HG03565 (cell line): ENCODE data around the gene GCNT2.
"Not testable (repeated sequence)": the region's sequence is repeated elsewhere in the genome, so short reads cannot be mapped to it uniquely, and the experiment has no call there.

Experiments
- ATAC-seq: cut with Tn5 transposase; IDR thresholded peaks from one replicate; pipeline ENCODE4 v1.9.1; 2021; ENCODE audit warnings: mild to moderate bottlenecking, moderate library complexity; ENCODE audit not compliant: unreplicated experiment

GCNT2 gene

GRCh38 chr6:10599046-10599445, 77.9 kb downstream of the GCNT2 start:
- no peak for ATAC-seq

GRCh38 chr6:10600681-10601080, 79.5 kb downstream of the GCNT2 start:
- ATAC-seq: not testable (repeated sequence)

GRCh38 chr6:10603219-10603618, 82.1 kb downstream of the GCNT2 start:
- ATAC-seq: no peak

GRCh38 chr6:10609038-10609437, 87.9 kb downstream of the GCNT2 start:
- no peak for ATAC-seq

- ATAC-seq: no peak
Observed at GRCh38 chr6:10610289-10610688, 89.1 kb downstream of the GCNT2 start.

- no peak for ATAC-seq
Observed at GRCh38 chr6:10612161-10612560, 91.0 kb downstream of the GCNT2 start.

- ATAC-seq: no peak
Observed at GRCh38 chr6:10613077-10613476, 91.9 kb downstream of the GCNT2 start.

- ATAC-seq: no peak
Observed at GRCh38 chr6:10613723-10614122, 92.6 kb downstream of the GCNT2 start.

GRCh38 chr6:10615675-10616074, 94.5 kb downstream of the GCNT2 start:
- ATAC-seq: no peak

GRCh38 chr6:10616266-10616665, 95.1 kb downstream of the GCNT2 start:
- ATAC-seq: not testable (repeated sequence)

- no peak for ATAC-seq
Observed at GRCh38 chr6:10617008-10617696, 96.0 kb downstream of the GCNT2 start.

GRCh38 chr6:10618409-10618808, 97.3 kb downstream of the GCNT2 start:
- ATAC-seq: no peak

- no peak for ATAC-seq
Observed at GRCh38 chr6:10621213-10621612, 100.1 kb downstream of the GCNT2 start.

GRCh38 chr6:10621847-10622246, 100.7 kb downstream of the GCNT2 start:
- ATAC-seq: no peak

- no peak for ATAC-seq
Observed at GRCh38 chr6:10624836-10625235, 103.7 kb downstream of the GCNT2 start.

- ATAC-seq: peak; percentile 66
Observed at GRCh38 chr6:10626154-10626741, 105.1 kb downstream of the GCNT2 start.

GRCh38 chr6:10627800-10628199, 106.6 kb downstream of the GCNT2 start:
- ATAC-seq: no peak

- ATAC-seq: no peak
Observed at GRCh38 chr6:10630178-10630577, 109.0 kb downstream of the GCNT2 start.

GRCh38 chr6:10633216-10633615, 112.1 kb downstream of the GCNT2 start:
- peak; percentile 98 for ATAC-seq

GRCh38 chr6:10640412-10640811, 119.3 kb downstream of the GCNT2 start:
- ATAC-seq: no peak

- ATAC-seq: no peak
Observed at GRCh38 chr6:10641528-10641927, 120.4 kb downstream of the GCNT2 start.

- ATAC-seq: peak; percentile 82
Observed at GRCh38 chr6:10643201-10643651, 122.1 kb downstream of the GCNT2 start.

- ATAC-seq: no peak
Observed at GRCh38 chr6:10644225-10644624, 123.1 kb downstream of the GCNT2 start.
